Measurements from ENCODE around the gene GTPBP3. TPM values are rescaled to one million over a fixed set of nuclear protein-coding genes. Genes with fewer than 3 reads are reported as not detected.

GTPBP3 gene
- total and polyA plus RNA-seq, 9 of the 15 experiments (the other 6 are each of a cell fraction or from before 2014, with no cell fraction given), result 4.9 to 124 (median 22.6) TPM

DNA sequence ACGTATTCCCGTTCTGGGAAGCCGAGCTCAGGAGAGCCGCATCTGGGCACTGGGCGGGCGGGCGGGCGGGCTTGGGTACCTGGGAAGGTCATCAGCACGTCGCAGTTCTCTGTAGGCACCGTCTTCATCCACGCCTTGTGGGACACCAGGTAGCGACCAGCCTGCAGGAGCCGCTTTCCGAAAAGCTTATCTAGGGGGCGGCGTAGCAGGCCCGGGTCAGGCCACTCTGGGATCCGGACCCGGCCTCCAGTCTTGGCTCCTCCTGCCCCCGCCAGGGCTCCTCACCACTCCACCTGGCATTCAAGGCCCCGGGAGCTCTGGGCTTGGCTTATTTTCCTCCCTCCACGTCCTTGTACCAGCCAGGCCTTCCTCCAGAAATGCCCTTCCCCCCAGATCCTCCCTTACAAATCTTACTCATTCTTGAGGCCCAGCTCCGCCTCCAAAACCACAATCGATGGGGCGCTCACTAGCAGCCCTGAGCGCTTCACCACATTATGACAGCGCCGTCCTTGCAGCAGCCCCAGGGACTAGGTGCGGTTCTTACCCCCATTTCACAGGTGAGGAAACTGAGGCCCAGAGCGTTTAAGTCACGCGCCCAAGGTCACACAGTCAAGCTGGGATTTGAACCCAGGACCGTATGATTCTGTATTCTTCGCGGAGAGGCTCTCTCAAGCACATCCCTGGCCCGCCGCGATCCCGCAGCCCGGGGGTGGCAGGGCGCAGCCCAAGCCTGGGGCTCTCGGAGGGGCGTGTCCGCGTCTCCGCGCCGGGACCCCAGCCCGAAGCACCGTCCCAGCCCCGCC is 3.5 kb upstream of the GTPBP3 start (continued):
- TF ChIP-seq OTX1 (CRISPR knock-in tag; IDR thresholded peaks at IDR 0.05), result peak; percentile 90
- TF ChIP-seq ARID1B (IDR thresholded peaks at IDR 0.05), result peak; percentile 71
- no peak for TF ChIP-seq ILF3 (IDR thresholded peaks at IDR 0.05; ENCODE audit: borderline replicate concordance)
- TF ChIP-seq SMARCA4 (IDR thresholded peaks at IDR 0.05), result peak; percentile 74
- TF ChIP-seq GABPB2 (CRISPR knock-in tag; conservative IDR thresholded peaks at IDR 0.05), result 0 out of 2 replicates have a peak, but pooled peaks have one; percentile 49

DNA sequence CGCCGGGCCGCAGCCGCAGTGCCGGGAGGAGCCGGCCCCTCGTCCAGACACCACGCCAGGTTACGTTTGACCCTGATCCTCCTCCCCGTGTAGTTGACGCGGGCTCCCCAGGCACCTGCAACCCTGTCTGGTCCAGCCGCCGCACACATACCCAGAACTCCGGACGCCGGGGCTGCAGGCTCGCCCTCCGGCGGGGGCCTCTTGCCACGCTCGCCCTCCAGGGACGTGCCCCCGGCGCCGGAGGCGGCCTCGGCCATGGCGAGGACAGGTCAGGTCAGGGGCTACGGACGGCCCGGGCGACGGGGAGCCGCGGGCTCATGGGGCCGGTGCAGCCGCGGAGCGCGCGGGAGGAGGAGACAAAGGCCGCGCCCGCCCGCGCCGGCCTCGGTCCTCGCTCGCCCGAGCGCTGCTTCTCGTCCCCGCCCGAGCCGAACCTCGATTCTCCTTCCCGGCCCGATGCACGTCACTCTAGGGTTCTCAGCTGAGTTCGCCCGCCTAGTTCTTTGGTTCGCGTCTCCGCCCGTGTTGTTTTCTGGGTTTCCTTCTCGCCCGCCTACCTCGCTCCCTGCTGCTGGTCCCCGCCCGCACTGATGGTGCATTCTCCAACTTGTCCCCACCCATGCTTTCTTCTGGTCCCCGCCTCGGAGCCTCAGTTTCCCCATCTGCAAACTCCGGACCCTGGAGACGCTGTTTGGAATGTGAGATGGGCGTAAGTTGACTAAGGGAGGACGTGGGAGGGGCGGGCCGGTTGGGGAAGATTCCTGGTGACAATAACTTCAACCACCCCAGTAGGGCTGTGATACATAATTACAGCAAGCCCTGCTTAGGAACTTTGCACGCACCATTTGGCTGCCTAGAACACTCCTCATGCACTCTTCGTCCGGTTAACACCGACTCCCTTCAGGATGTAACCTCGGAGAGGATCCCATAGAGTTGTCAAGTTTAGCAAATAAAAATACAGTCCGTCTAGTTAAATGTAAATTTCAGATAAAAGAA is 2.6 kb upstream of the GTPBP3 start, which contains the start of gene ANO8:
Gene ANO8 (minus strand): TSS at position 442 of the 996 bp plus-strand sequence. CDS start 185 bp downstream, at position 257.
- ChIA-PET CTCF (ENCODE audit: low intra/inter-chr PET ratio) (interaction anchor here (1.5 kb wide), 1 partner anchor 29 kb away, joined by 3 read pairs; the partner anchor contains the start of gene MRPL34), POLR2A (interaction anchor here (0.6 to 7.9 kb wide), 8 partner anchors 8 to 249 kb away, joined by 3 to 78 read pairs (median 4); partner anchors contain the start of genes BST2, DDA1 and TMEM221)
- H3K36me3 ChIP-seq (ENCODE audit: control insufficient read depth, insufficient read depth, low read length), result peaks cover 21% of the 10 kb centered on the region; the same call in 1 of the 3 replicates
- in situ Hi-C loops (cut with MboI) (no loop called here), intact Hi-C loops (cut with micrococcal nuclease) (loop anchor here (1.0 to 2.0 kb wide), 2 partner anchors 25 to 42 kb away; partner anchors contain the start of gene DDA1)
- H3K4me3 ChIP-seq, result peak within 1 kb of the TSS; percentile 69
- H3K9ac ChIP-seq (ENCODE audit: insufficient read depth in 1 of 2, low read depth in 2 of 2, low read length in 2 of 2), result peak within 1 kb of the TSS; percentile 69 to 90
- peaks cover 29 to 73% of the 10 kb centered on the region in 2 experiments; a peak in 4 of 5 replicates for H3K4me1 ChIP-seq (replicated peaks in 1 of 2; ENCODE audit: control insufficient read depth in 2 of 2, insufficient read depth in 2 of 2, low read length in 2 of 2)
- DNase-seq (ENCODE audit: extremely low read depth in 1 of 4, low spot score in 3 of 4) (peak; percentile 85 to 100 (median 91)), ATAC-seq (peak; percentile 67), FAIRE-seq (peak; percentile 88)
- no peaks in the 10 kb centered on the region; the same call in 1 of the 2 replicates for H4K20me1 ChIP-seq (replicated peaks; ENCODE audit: control insufficient read depth, insufficient read depth, low read length)
- H3K9me3 ChIP-seq (replicated peaks; ENCODE audit: control insufficient read depth, insufficient read depth, low read depth, low read length), result no peaks in the 10 kb centered on the region; the same call in 1 of the 2 replicates
- H3K79me2 ChIP-seq (ENCODE audit: control insufficient read depth, insufficient read depth, low read length), result peaks cover 24% of the 10 kb centered on the region
- H3K27ac ChIP-seq (ENCODE audit: extremely low read depth, low read depth, low read length), result peak within 1 kb of the TSS; percentile 75
- no peaks in the 10 kb centered on the region for H3K9me1 ChIP-seq (ENCODE audit: control insufficient read depth, insufficient read depth, low read length)
- H2AFZ ChIP-seq (ENCODE audit: low read depth, low read length), result peak within 1 kb of the TSS; percentile 90
- 2% methylated on average over 82 of the region's 86 CpGs for WGBS (ENCODE audit: insufficient coverage, low coverage, missing lambda C conversion rate)
- H3K27me3 ChIP-seq (ENCODE audit: control insufficient read depth in 2 of 2, insufficient read depth in 2 of 2, low read length in 2 of 2), result no peaks in the 10 kb centered on the region
- peak within 1 kb of the TSS; percentile 76 for H3K4me2 ChIP-seq (ENCODE audit: insufficient read depth, low read length)
- BruUV-seq (replicated peaks), result no TSS peak
- peak; percentile 76; the same call in 1 of the 2 replicates for TF ChIP-seq PHF8 (IDR thresholded peaks at IDR 0.05; ENCODE audit: borderline replicate concordance, low read length)
- TF ChIP-seq ZSCAN32 (CRISPR knock-in tag; IDR thresholded peaks at IDR 0.05), result no peak
- TF ChIP-seq, protein P1, sequence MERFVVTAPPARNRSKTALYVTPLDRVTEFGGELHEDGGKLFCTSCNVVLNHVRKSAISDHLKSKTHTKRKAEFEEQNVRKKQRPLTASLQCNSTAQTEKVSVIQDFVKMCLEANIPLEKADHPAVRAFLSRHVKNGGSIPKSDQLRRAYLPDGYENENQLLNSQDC (CRISPR knock-in tag; IDR thresholded peaks at IDR 0.05), result peak; percentile 63; the same call in 1 of the 2 replicates
- TF ChIP-seq ATF7 (IDR thresholded peaks at IDR 0.05), result peak; percentile 95
- TF ChIP-seq SREBF2 (CRISPR knock-in tag; IDR thresholded peaks at IDR 0.05), result no peak
- TF ChIP-seq HIVEP1 (CRISPR knock-in tag; IDR thresholded peaks at IDR 0.05), result no peak; the same call in 1 of the 2 replicates
- TF ChIP-seq, protein P2, sequence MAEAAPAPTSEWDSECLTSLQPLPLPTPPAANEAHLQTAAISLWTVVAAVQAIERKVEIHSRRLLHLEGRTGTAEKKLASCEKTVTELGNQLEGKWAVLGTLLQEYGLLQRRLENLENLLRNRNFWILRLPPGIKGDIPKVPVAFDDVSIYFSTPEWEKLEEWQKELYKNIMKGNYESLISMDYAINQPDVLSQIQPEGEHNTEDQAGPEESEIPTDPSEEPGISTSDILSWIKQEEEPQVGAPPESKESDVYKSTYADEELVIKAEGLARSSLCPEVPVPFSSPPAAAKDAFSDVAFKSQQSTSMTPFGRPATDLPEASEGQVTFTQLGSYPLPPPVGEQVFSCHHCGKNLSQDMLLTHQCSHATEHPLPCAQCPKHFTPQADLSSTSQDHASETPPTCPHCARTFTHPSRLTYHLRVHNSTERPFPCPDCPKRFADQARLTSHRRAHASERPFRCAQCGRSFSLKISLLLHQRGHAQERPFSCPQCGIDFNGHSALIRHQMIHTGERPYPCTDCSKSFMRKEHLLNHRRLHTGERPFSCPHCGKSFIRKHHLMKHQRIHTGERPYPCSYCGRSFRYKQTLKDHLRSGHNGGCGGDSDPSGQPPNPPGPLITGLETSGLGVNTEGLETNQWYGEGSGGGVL (CRISPR knock-in tag; IDR thresholded peaks at IDR 0.05), result no peak
- peak; percentile 83; the same call in 1 of the 2 replicates for TF ChIP-seq NR3C1 (CRISPR knock-in tag; IDR thresholded peaks at IDR 0.05)
- TF ChIP-seq, protein P3, sequence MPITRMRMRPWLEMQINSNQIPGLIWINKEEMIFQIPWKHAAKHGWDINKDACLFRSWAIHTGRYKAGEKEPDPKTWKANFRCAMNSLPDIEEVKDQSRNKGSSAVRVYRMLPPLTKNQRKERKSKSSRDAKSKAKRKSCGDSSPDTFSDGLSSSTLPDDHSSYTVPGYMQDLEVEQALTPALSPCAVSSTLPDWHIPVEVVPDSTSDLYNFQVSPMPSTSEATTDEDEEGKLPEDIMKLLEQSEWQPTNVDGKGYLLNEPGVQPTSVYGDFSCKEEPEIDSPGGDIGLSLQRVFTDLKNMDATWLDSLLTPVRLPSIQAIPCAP (CRISPR knock-in tag; IDR thresholded peaks at IDR 0.05; ENCODE audit: borderline replicate concordance), result no peak
- peak; percentile 89; the same call in 1 of the 2 replicates for TF ChIP-seq KAT7 (CRISPR knock-in tag; IDR thresholded peaks at IDR 0.05; ENCODE audit: borderline replicate concordance)
